Nucleus accumbens (tissue), 56 donors: ENCODE measurements around the gene C14orf180.
A peak's percentile ranks its signal among the peaks of the same experiment; 100 is the strongest.

Experiments
- DNase-seq, 56 donors: peaks; one replicate each; lab custom pipeline; 2025; lab: John Stamatoyannopoulos, UW

C14orf180 gene

GRCh38 chr14:104591031-104591430, 11.5 kb downstream of the C14orf180 start:
- DNase-seq, result no peak

- DNase-seq, result no peak
Measured at GRCh38 chr14:104591506-104592291, 12.1 kb downstream of the C14orf180 start.

GRCh38 chr14:104592292-104592672, 12.7 kb downstream of the C14orf180 start:
- no peak for DNase-seq

- no peak for DNase-seq
Measured at GRCh38 chr14:104592785-104593184, 13.2 kb downstream of the C14orf180 start.

- no peak for DNase-seq
Measured at GRCh38 chr14:104593241-104593701, 13.7 kb downstream of the C14orf180 start.

GRCh38 chr14:104593710-104594136, 14.2 kb downstream of the C14orf180 start:
- no peak for DNase-seq

GRCh38 chr14:104594310-104595046, 14.9 kb downstream of the C14orf180 start:
- DNase-seq, result no peak

GRCh38 chr14:104595116-104595675, 15.6 kb downstream of the C14orf180 start:
- no peak for DNase-seq

GRCh38 chr14:104595911-104596450, 16.4 kb downstream of the C14orf180 start:
- no peak for DNase-seq

- DNase-seq, result no peak
Measured at GRCh38 chr14:104596451-104596918, 16.9 kb downstream of the C14orf180 start.

- DNase-seq, result no peak
Measured at GRCh38 chr14:104596927-104597351, 17.4 kb downstream of the C14orf180 start.

GRCh38 chr14:104597576-104597975, 18.0 kb downstream of the C14orf180 start:
- no peak for DNase-seq

GRCh38 chr14:104598039-104598909, 18.7 kb downstream of the C14orf180 start:
- DNase-seq, result peak in 2 of 56 donors; percentile 22 to 31

- DNase-seq, result no peak
Measured at GRCh38 chr14:104598910-104599273, 19.3 kb downstream of the C14orf180 start.

GRCh38 chr14:104599446-104599845, 19.9 kb downstream of the C14orf180 start:
- no peak for DNase-seq

- peak in 29 of 56 donors; percentile 14 to 75 (median 42) for DNase-seq
Measured at GRCh38 chr14:104600141-104600643, 20.6 kb downstream of the C14orf180 start.

- DNase-seq, result no peak
Measured at GRCh38 chr14:104600805-104601204, 21.2 kb downstream of the C14orf180 start.

GRCh38 chr14:104601786-104602185, 22.2 kb downstream of the C14orf180 start:
- DNase-seq, result peak in 3 of 56 donors; percentile 16 to 40 (median 32)

GRCh38 chr14:104602315-104602932, 22.9 kb downstream of the C14orf180 start:
- DNase-seq, result no peak
